GM12801 (cell line): ENCODE measurements around the gene MAGEA11.

Source experiments
- TF ChIP-seq, protein P1 (sequence below): IDR thresholded peaks from one replicate; pipeline ENCODE4 v1.5.1; 2011; ENCODE audit warnings: control low read depth; ENCODE audit not compliant: insufficient read length; ENCODE audit errors: extremely low read depth

The MAGEA11 gene

DNA sequence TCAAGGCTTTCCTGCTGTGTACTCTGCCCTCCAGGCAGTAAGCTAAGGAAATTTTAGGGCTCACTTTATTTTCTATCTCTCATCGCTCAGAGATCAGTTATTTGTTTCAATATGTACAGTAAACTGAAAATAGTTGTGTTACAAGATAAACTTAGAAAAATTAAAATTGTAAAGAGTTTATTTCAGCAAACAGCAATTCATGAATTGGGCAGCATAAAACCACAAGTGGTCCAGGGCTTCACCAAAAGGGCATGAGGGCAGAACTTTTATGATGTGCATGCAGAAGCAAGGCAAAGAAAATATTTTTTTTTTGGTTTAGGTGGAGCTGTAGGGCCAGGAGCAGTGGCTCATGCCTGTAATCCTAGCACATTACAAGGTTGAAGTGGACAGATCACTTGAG lies 20.1 kb upstream of the MAGEA11 start:
- TF ChIP-seq, protein P1, sequence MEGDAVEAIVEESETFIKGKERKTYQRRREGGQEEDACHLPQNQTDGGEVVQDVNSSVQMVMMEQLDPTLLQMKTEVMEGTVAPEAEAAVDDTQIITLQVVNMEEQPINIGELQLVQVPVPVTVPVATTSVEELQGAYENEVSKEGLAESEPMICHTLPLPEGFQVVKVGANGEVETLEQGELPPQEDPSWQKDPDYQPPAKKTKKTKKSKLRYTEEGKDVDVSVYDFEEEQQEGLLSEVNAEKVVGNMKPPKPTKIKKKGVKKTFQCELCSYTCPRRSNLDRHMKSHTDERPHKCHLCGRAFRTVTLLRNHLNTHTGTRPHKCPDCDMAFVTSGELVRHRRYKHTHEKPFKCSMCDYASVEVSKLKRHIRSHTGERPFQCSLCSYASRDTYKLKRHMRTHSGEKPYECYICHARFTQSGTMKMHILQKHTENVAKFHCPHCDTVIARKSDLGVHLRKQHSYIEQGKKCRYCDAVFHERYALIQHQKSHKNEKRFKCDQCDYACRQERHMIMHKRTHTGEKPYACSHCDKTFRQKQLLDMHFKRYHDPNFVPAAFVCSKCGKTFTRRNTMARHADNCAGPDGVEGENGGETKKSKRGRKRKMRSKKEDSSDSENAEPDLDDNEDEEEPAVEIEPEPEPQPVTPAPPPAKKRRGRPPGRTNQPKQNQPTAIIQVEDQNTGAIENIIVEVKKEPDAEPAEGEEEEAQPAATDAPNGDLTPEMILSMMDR = no peak

DNA sequence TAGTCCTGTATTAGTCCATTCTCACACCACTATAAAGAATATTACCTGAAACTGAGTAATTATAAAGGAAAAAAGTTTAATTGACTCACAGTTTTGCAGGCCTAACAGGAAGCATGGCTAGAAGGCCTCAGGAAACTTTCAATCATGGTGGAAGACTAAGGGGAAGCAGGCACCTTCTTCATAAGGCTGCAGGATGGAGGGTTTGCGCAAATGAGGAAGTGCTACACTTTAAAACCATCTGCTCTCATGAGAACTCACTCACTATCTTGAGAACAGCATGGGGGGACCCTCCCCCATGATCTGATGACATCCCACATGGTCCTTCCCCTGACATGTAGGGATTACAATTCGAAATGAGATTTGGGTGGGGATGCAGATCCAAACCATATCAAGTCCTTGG lies 12.1 kb upstream of the MAGEA11 start:
- TF ChIP-seq, protein P1 = no peak

DNA sequence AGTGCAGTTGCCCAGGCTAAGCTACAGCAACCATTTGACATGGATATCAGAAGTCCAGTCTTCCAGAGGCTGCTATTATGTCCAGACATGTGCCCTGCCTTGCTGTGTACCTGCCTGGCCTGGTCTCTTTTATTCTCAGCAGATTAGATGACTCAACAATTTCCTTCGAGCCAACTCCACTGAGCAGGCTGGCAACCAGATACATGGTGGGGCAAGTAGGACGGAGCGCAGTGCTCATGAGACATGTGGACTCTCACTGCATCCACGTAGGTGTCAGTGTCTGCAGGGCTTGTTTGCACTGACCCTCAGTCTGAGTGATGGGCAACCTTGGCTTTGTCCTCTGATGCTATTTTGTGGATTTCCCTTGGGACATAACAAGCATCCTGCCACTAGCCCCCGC lies 7.2 kb upstream of the MAGEA11 start:
- TF ChIP-seq, protein P1 = no peak

DNA sequence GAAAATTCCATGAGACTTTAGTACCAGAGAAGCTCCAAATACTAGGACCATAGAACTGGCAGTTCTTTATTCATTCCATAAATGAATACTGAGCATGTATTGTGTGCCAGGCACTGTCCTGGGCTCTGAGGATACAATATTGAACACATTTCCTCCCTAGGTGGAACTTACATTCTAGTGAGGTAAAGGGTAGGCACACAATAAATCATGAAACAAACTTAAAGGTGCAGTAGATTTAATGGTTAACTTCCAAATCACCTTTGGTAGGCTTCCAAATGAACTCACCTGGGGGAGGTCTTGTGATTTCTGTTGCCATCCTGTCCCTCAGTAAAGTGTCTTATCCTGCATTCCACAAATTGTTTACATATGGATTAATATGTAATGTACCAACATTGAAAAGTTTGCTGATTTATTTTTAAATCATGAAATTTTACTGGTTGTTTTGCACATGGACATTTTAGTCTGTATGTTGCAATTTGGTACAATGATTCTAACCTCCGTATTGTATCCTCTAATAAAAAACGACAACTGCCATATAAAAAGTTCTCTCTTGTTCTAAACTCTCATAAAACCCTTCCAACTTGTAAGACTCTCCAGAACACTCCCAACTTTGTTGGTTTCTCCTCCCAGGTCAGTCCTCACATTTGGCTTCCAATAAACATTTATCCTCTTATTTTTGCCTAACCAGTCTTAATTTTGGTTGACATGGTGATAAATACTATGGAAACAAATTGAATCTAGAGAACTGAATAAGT lies 4.5 kb upstream of the MAGEA11 start:
- TF ChIP-seq, protein P1 = no peak

DNA sequence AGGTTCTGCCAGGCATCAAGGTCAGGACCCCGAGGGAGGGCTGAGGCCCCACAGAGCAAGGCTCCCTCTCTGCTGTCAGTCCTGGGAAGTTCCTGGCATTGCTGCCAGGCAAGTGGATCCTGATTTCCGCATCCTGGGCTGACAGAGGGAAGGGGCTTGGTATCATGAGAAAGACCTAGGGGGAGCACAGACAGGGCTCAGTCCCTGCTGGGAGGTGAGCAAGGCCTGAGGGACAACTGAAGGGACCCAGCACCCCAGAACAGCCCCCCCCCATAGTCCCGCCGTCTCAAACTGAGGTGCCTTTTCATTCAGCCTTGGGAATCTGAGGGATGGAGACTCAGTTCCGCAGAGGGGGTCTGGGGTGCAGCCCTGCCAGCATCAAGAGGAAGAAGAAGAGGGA lies 971 bp downstream of the MAGEA11 start:
- TF ChIP-seq, protein P1 = no peak

DNA sequence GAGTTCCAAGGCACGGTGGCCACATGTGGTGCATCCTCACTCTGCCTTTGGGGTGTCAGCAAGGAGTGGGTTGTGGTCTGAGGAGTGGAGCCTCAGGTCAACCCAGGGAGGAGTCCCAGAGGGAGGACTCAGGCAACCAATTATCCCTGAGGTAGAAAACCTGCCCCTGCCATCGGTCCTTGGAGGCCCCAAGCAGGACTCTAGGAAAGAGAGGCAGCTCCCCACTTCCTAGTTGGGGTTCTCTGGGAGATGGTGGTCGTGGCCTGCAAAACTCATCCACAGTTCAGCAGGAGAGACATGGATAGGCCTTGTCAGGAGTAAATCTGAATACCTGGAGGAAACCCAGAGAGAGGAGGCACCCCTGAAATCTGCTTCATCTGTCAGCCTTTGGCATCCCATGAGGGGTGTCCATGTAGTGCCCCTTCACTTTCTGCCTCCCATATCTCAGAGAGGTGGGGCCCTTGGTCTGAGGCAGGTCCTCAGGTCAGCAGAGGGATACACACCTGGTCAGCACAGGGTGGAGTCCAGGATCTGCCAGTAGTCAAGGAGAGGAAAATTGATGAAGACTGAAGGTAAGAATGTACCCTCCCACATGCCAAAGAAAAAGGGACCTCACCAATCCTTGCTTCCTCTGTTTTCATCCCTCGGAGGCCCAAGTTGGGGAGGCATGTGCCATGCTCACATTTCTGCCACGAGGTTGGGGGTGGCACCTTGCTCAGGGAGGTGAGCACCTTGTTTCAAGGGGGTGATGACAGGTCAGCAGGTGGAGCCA lies 1.6 kb downstream of the MAGEA11 start:
- TF ChIP-seq, protein P1 = no peak

DNA sequence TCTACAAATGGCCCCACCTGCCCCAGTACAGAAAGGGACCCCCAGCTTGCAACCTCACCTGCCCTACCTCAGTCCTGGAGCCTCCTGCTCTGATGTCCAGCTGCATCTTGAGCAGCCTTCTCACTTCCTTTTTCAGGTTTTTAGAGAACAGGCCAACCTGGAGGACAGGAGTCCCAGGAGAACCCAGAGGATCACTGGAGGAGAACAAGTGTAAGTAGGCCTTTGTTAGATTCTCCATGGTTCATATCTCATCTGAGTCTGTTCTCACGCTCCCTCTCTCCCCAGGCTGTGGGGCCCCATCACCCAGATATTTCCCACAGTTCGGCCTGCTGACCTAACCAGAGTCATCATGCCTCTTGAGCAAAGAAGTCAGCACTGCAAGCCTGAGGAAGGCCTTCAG lies 3.6 kb downstream of the MAGEA11 start:
- TF ChIP-seq, protein P1 = no peak
